SH-SY5Y (cell line): ENCODE measurements around the gene DNTTIP2.

Experiments used
- GATA2 ChIP-seq: IDR thresholded peaks from 2 replicates; pipeline ENCODE4 v1.6.1; 2011; ENCODE audit warnings: mild to moderate bottlenecking, low read depth, low read length
- GATA3 ChIP-seq: IDR thresholded peaks from 2 replicates; pipeline ENCODE4 v1.6.1; 2011; ENCODE audit warnings: low read depth, mild to moderate bottlenecking, low read length, moderate library complexity

DNA sequence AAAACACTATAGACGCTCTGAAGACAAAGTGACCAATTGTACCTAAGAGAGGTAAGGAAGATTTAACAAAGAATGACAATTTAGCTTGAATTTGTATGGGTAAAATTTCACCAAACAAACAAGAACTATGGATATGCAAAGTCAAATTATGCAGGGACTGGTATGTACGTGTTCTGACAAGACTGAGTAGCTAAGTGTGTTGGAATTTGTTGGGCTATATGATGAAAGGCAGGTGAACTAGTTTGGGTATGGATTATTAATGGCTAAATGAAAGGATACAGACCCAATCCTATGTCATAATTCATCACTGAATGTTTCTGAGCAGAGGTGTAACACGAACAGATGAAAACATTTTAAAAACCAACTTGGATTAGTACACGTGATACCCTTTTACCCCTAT is 7.6 kb downstream of the DNTTIP2 start:
- no peak for TF ChIP-seq GATA2
- TF ChIP-seq GATA3 = no peak
